IMR-90 (cell line): ENCODE measurements around the gene MARCO. TPM values are rescaled to one million over a fixed set of nuclear protein-coding genes. Genes with fewer than 3 reads are reported as not detected.

ENCODE experiments used
- ATAC-seq: fragments of 200-7000 bp; cut with Tn5 transposase; 2 replicates; pipeline ENCODE4 v1.9.1; 2020; ENCODE audit warnings: low read depth, mild to moderate bottlenecking, moderate library complexity
- BruUV-seq: library from RNA; stranded (reverse); fragments of 400-500 nt; replicated peaks from 2 replicates; lab custom pipeline; 2021; lab: Mats Ljungman, UMichigan
- CTCF ChIA-PET: fragments of 300-600 bp; formaldehyde crosslinking; extraction: SDS; loops from one replicate; lab custom pipeline; 2021; ENCODE audit warnings: antibody characterized with exemption; lab: Yijun Ruan, JAX
- POLR2A ChIA-PET: fragments of 300-600 bp; sonication (Branson Sonifier 250); formaldehyde crosslinking; loops from one replicate; lab custom pipeline; 2022; ENCODE audit warnings: antibody characterized with exemption; ENCODE audit not compliant: unreplicated experiment; lab: Charles Lee
- DNase-seq: peaks from one replicate; pipeline ENCODE4 v3.0.0; 2013
- H2AFZ ChIP-seq: replicated peaks from 2 replicates; pipeline ENCODE3; 2013; ENCODE audit warnings: low read length, mild to moderate bottlenecking; ENCODE audit not compliant: poor library complexity
- H2AK5ac ChIP-seq: 2 replicates; pipeline ENCODE4 v1.6.1; 2013; ENCODE audit warnings: low read depth, low read length, inconsistent platforms
- H2AK9ac ChIP-seq: replicated peaks from 2 replicates; pipeline ENCODE3; 2013; ENCODE audit warnings: mild to moderate bottlenecking, low read depth, low read length, moderate library complexity; ENCODE audit not compliant: poor library complexity
- H2BK120ac ChIP-seq: 2 replicates; pipeline ENCODE4 v1.6.1; 2013; ENCODE audit warnings: low read depth, low read length, inconsistent platforms
- H2BK15ac ChIP-seq: 3 replicates; pipeline ENCODE4 v1.6.1; 2013; ENCODE audit warnings: low read depth, low read length, inconsistent platforms
- H2BK20ac ChIP-seq: 2 replicates; pipeline ENCODE4 v1.6.1; 2013; ENCODE audit warnings: low read depth, mild to moderate bottlenecking, inconsistent platforms, low read length, moderate library complexity
- H2BK5ac ChIP-seq: 2 replicates; pipeline ENCODE4 v1.6.1; 2013; ENCODE audit warnings: mild to moderate bottlenecking, low read depth, low read length, inconsistent platforms; ENCODE audit not compliant: poor library complexity, severe bottlenecking
- H3K14ac ChIP-seq: replicated peaks from 2 replicates; pipeline ENCODE4 v1.6.1; 2013; ENCODE audit warnings: low read depth, low read length, inconsistent platforms
- H3K18ac ChIP-seq: 2 replicates; pipeline ENCODE4 v1.6.1; 2013; ENCODE audit warnings: low read depth, low read length, control low read depth
- H3K23ac ChIP-seq: 2 replicates; pipeline ENCODE4 v1.6.1; 2013; ENCODE audit warnings: low read depth, low read length, inconsistent platforms
- H3K27ac ChIP-seq: 2 replicates; pipeline ENCODE4 v1.5.1; 2013; ENCODE audit warnings: mild to moderate bottlenecking, control low read depth, low read length; ENCODE audit not compliant: insufficient read depth
- H3K27me3 ChIP-seq: 2 replicates; pipeline ENCODE4 v1.6.1; 2013; ENCODE audit warnings: low read length; ENCODE audit not compliant: control insufficient read depth, insufficient read depth
- H3K36me3 ChIP-seq: 2 replicates; pipeline ENCODE4 v1.6.1; 2013; ENCODE audit warnings: low read length, mixed read lengths; ENCODE audit not compliant: control insufficient read depth, insufficient read depth
- H3K4ac ChIP-seq: 2 replicates; pipeline ENCODE4 v1.6.1; 2013; ENCODE audit warnings: low read depth, low read length, inconsistent platforms
- H3K4me1 ChIP-seq: 2 replicates; pipeline ENCODE4 v1.6.1; 2013; ENCODE audit warnings: low read length, mixed read lengths; ENCODE audit not compliant: control insufficient read depth, insufficient read depth
- H3K4me2 ChIP-seq: 2 replicates; pipeline ENCODE4 v1.6.1; 2013; ENCODE audit warnings: low read depth, mild to moderate bottlenecking, control low read depth, low read length, moderate library complexity
- H3K4me3 ChIP-seq: 2 replicates; pipeline ENCODE4 v1.5.1; 2013; ENCODE audit warnings: low read depth, mild to moderate bottlenecking, control low read depth, low read length, moderate library complexity; ENCODE audit not compliant: insufficient read depth
- H3K56ac ChIP-seq: 2 replicates; pipeline ENCODE4 v1.6.1; 2013; ENCODE audit warnings: low read length, inconsistent platforms; ENCODE audit not compliant: insufficient read depth; ENCODE audit errors: extremely low read depth
- H3K79me1 ChIP-seq, 2 experiments: 2 replicates each; pipeline ENCODE4 v1.6.1; 2013; ENCODE audit warnings: low read length in 2 of 2, inconsistent platforms in 1 of 2, low read depth in 1 of 2
- H3K9ac ChIP-seq: 2 replicates; pipeline ENCODE4 v1.6.1; 2013; ENCODE audit warnings: low read depth, low read length, control low read depth
- H3K9me1 ChIP-seq: 2 replicates; pipeline ENCODE4 v1.6.1; 2013; ENCODE audit warnings: low read length, inconsistent platforms; ENCODE audit not compliant: insufficient read depth
- H3K9me3 ChIP-seq: 2 replicates; pipeline ENCODE4 v1.6.1; 2013; ENCODE audit warnings: low read length; ENCODE audit not compliant: control insufficient read depth, insufficient read depth
- H4K20me1 ChIP-seq: 2 replicates; pipeline ENCODE4 v1.6.1; 2013; ENCODE audit warnings: low read length, inconsistent platforms; ENCODE audit not compliant: insufficient read depth
- H4K5ac ChIP-seq: 2 replicates; pipeline ENCODE4 v1.6.1; 2013; ENCODE audit warnings: mild to moderate bottlenecking, low read depth, low read length, control low read depth
- H4K8ac ChIP-seq, 2 experiments: 2 replicates each; pipeline ENCODE4 v1.6.1; 2013; ENCODE audit warnings: low read depth in 2 of 2, low read length in 2 of 2, control low read depth in 1 of 2, inconsistent platforms in 1 of 2
- H4K91ac ChIP-seq: 2 replicates; pipeline ENCODE4 v1.6.1; 2013; ENCODE audit warnings: low read depth, low read length, inconsistent platforms; ENCODE audit not compliant: insufficient read depth
- NFE2L2 ChIP-seq: fragments of 150-350 bp; IDR thresholded peaks from 2 replicates; pipeline ENCODE4 v1.6.1; 2016; ENCODE audit warnings: low read depth, mild to moderate bottlenecking, low read length
- POLR2A ChIP-seq: IDR thresholded peaks from 2 replicates; pipeline ENCODE4 v1.6.1; 2012; ENCODE audit warnings: mild to moderate bottlenecking, low read depth, low read length
- RFX5 ChIP-seq: IDR thresholded peaks from 2 replicates; pipeline ENCODE4 v1.8.0; 2012; ENCODE audit warnings: low read depth, mild to moderate bottlenecking, low read length, moderate library complexity
- SMC3 ChIP-seq: fragments of 150-350 bp; IDR thresholded peaks from 2 replicates; pipeline ENCODE4 v1.6.1; 2016; ENCODE audit warnings: low read depth, mild to moderate bottlenecking, antibody characterized with exemption, low read length, moderate library complexity
- WGBS, 2 experiments: methylation state at CpG; one replicate each; pipeline versions ENCODE4 v1.1.5 to v1.1.7; 2013; ENCODE audit warnings: missing lambda C conversion rate in 2 of 2; ENCODE audit not compliant: insufficient read length in 1 of 2; ENCODE audit errors: extremely low coverage in 2 of 2; 5-methylcytosine and 5-hydroxymethylcytosine counted together
- dilution Hi-C: fragments of 300-500 bp; cut with HindIII; formaldehyde crosslinking; loops from one replicate; pipeline ENCODE4 v1.14.3; 2018; ENCODE audit warnings: low sequenced_read_pairs; ENCODE audit not compliant: unreplicated experiment
- in situ Hi-C: fragments of 300-500 bp; cut with MboI; formaldehyde crosslinking; loops from 3 replicates; pipeline ENCODE4 v1.14.3; 2019; ENCODE audit warnings: low sequenced_read_pairs, inconsistent platforms, mixed read lengths
- intact Hi-C: fragments of 100-400 bp; cut with micrococcal nuclease; formaldehyde crosslinking; loops from 2 replicates; pipeline ENCODE4 v1.10.0; 2022
- polyA plus RNA-seq, 3 experiments: library from polyadenylated mRNA; depleted of rRNA; stranded (reverse); fragments of >200 nt; gene quantifications; 2 replicates each; pipeline ENCODE4 v1.2.3, GENCODE V29; 2012; ENCODE audit warnings: low replicate concordance in 1 of 3
- total RNA-seq: library from RNA; depleted of rRNA; stranded (reverse); fragments of >200 nt; gene quantifications from 2 replicates; pipeline ENCODE4 v1.2.3, GENCODE V29; 2012
- TF ChIP-seq, protein P1 (sequence below): fragments of 150-350 bp; IDR thresholded peaks from 2 replicates; pipeline ENCODE4 v1.6.1; 2017; ENCODE audit warnings: mild to moderate bottlenecking, antibody characterized with exemption, low read length, low read depth
- TF ChIP-seq, protein P2 (sequence below): conservative IDR thresholded peaks from 2 replicates; pipeline ENCODE4 v1.5.1; 2012; ENCODE audit warnings: mild to moderate bottlenecking, low read depth, low read length, improper control_type of control experiment

MARCO gene
- total and polyA plus RNA-seq, 2 of the 4 experiments (the other 2 are of a cell fraction): not detected

DNA sequence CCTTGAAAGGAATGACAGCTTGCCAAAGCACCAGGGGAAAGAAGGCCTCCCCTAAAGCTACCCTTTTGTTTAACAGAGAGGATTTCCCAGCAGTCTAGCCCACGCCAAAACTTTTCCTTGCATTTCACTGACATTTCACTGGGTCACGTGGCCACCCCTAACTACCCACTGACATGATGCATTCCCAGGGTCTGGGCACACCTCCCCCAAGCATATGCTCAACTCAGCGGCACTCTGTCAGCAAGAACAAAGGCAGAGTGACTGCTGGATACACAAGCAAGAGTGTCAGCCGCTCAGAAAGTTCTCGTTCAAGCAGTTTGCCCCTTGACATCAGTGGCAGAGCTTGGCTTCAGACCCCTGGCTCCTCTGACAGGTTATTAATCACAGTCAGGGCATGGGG is 34.2 kb upstream of the MARCO start:
- Histone ChIP-seq H3K56ac (no peak overlapping the region), H3K27ac (no peak overlapping the region), H3K18ac (no peak overlapping the region), H4K20me1 (no peaks in the 10 kb centered on the region), H3K14ac (no peak overlapping the region), H2AK9ac (no peak overlapping the region), H3K9ac (no peak overlapping the region), H3K4me1 (no peaks in the 10 kb centered on the region), H3K4ac (no peak overlapping the region), H2AFZ (no peak overlapping the region), H3K9me1 (no peaks in the 10 kb centered on the region), H2BK5ac (no peak overlapping the region), H3K79me1 (no peaks in the 10 kb centered on the region), H3K36me3 (no peaks in the 10 kb centered on the region), H3K4me2 (no peak overlapping the region), H3K23ac (no peak overlapping the region), H3K9me3 (no peaks in the 10 kb centered on the region), H4K8ac (no peak overlapping the region), H4K5ac (no peak overlapping the region), H2BK120ac (no peak overlapping the region), H2BK20ac (no peak overlapping the region), H3K27me3 (no peaks in the 10 kb centered on the region), H4K91ac (no peak overlapping the region), H2AK5ac (no peak overlapping the region), H2BK15ac (no peak overlapping the region), H3K4me3 (no peak overlapping the region)
- TF ChIP-seq, protein P1, sequence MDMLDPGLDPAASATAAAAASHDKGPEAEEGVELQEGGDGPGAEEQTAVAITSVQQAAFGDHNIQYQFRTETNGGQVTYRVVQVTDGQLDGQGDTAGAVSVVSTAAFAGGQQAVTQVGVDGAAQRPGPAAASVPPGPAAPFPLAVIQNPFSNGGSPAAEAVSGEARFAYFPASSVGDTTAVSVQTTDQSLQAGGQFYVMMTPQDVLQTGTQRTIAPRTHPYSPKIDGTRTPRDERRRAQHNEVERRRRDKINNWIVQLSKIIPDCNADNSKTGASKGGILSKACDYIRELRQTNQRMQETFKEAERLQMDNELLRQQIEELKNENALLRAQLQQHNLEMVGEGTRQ: no peak
- TF ChIP-seq NFE2L2 (no peak), SMC3 (no peak), RFX5 (no peak), POLR2A (no peak)
- TF ChIP-seq, protein P2, sequence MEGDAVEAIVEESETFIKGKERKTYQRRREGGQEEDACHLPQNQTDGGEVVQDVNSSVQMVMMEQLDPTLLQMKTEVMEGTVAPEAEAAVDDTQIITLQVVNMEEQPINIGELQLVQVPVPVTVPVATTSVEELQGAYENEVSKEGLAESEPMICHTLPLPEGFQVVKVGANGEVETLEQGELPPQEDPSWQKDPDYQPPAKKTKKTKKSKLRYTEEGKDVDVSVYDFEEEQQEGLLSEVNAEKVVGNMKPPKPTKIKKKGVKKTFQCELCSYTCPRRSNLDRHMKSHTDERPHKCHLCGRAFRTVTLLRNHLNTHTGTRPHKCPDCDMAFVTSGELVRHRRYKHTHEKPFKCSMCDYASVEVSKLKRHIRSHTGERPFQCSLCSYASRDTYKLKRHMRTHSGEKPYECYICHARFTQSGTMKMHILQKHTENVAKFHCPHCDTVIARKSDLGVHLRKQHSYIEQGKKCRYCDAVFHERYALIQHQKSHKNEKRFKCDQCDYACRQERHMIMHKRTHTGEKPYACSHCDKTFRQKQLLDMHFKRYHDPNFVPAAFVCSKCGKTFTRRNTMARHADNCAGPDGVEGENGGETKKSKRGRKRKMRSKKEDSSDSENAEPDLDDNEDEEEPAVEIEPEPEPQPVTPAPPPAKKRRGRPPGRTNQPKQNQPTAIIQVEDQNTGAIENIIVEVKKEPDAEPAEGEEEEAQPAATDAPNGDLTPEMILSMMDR: no peak
- no peak for ATAC-seq
- no TSS peak for BruUV-seq
- ChIA-PET CTCF (no interaction called here), POLR2A (no interaction called here)
- in situ Hi-C loops: no loop called here
- intact Hi-C loops: no loop called here
- dilution Hi-C loops: no loop called here
- DNase-seq: no peak
- no CpG with 5 or more reads among the region's 5 CpGs for WGBS, 2 experiments
